ENCODE measurements around the gene CR1L.

- TF ChIP-seq POLR2A (IDR thresholded peaks at IDR 0.05) (no peak), CTCF (IDR thresholded peaks at IDR 0.05) (no peak)
Measured at GRCh38 chr1:207691841-207692240, 46.9 kb downstream of the CR1L start.
